ENCODE measurements around the gene RAP1A.

Gene RAP1A

GRCh38 chr1:111720977-111721786 lies 101.6 kb downstream of the RAP1A start:
- TF ChIP-seq CTCF (IDR thresholded peaks at IDR 0.05; ENCODE audit: control insufficient read depth, extremely low read depth, insufficient read depth): no peak
- no peak for DNase-seq (ENCODE audit: low read depth)
- H3K4me3 ChIP-seq (ENCODE audit: low read depth, low read length): no peak overlapping the region

GRCh38 chr1:111723091-111723806 lies 103.7 kb downstream of the RAP1A start:
- no peak for DNase-seq (ENCODE audit: low read depth)
- no peak for TF ChIP-seq CTCF (IDR thresholded peaks at IDR 0.05; ENCODE audit: control insufficient read depth, extremely low read depth, insufficient read depth)
- H3K4me3 ChIP-seq (ENCODE audit: low read depth, low read length): no peak overlapping the region

- DNase-seq (ENCODE audit: low read depth): no peak
- no peak for TF ChIP-seq CTCF (IDR thresholded peaks at IDR 0.05; ENCODE audit: control insufficient read depth, extremely low read depth, insufficient read depth)
- no peak overlapping the region for H3K4me3 ChIP-seq (ENCODE audit: low read depth, low read length)
Observed at GRCh38 chr1:111723871-111724270, 104.3 kb downstream of the RAP1A start.

GRCh38 chr1:111725192-111725591 lies 105.6 kb downstream of the RAP1A start:
- DNase-seq (ENCODE audit: low read depth): no peak
- no peak for TF ChIP-seq CTCF (IDR thresholded peaks at IDR 0.05; ENCODE audit: control insufficient read depth, extremely low read depth, insufficient read depth)
- H3K4me3 ChIP-seq (ENCODE audit: low read depth, low read length): no peak overlapping the region

- DNase-seq (ENCODE audit: low read depth): no peak
- no peak overlapping the region for H3K4me3 ChIP-seq (ENCODE audit: low read depth, low read length)
- no peak for TF ChIP-seq CTCF (IDR thresholded peaks at IDR 0.05; ENCODE audit: control insufficient read depth, extremely low read depth, insufficient read depth)
Observed at GRCh38 chr1:111727056-111727455, 107.5 kb downstream of the RAP1A start.

- H3K4me3 ChIP-seq (ENCODE audit: low read depth, low read length): no peak overlapping the region
- no peak for DNase-seq (ENCODE audit: low read depth)
- TF ChIP-seq CTCF (IDR thresholded peaks at IDR 0.05; ENCODE audit: control insufficient read depth, extremely low read depth, insufficient read depth): no peak
Observed at GRCh38 chr1:111729271-111729921, 109.8 kb downstream of the RAP1A start.
